Fibroblast of villous mesenchyme (primary cell): ENCODE results near the gene RUVBL2. TPM values are rescaled to one million over a fixed set of nuclear protein-coding genes. Genes with fewer than 3 reads are reported as not detected.
"Not testable (repeated sequence)": the region's sequence is repeated elsewhere in the genome, so short reads cannot be mapped to it uniquely, and the experiment has no call there.

Experiments
- DNase-seq: peaks from one replicate; pipeline ENCODE4 v3.0.0-alpha.2; 2010; ENCODE audit warnings: low read depth
- H3K4me3 ChIP-seq: 2 replicates; pipeline ENCODE4 v1.5.1; 2011; ENCODE audit warnings: low read depth, mild to moderate bottlenecking, low read length
- total RNA-seq: library from RNA; depleted of rRNA; stranded (reverse); fragments of >200 nt; gene quantifications from 2 replicates; pipeline ENCODE4 v1.2.3, GENCODE V29; 2012
- TF ChIP-seq, protein P1 (sequence below): IDR thresholded peaks from 2 replicates; pipeline ENCODE4 v1.5.1; 2012; ENCODE audit warnings: low read depth, mild to moderate bottlenecking, low read length; ENCODE audit not compliant: insufficient read depth

RUVBL2 gene
- total RNA-seq, 1 donor = 176 TPM

DNA sequence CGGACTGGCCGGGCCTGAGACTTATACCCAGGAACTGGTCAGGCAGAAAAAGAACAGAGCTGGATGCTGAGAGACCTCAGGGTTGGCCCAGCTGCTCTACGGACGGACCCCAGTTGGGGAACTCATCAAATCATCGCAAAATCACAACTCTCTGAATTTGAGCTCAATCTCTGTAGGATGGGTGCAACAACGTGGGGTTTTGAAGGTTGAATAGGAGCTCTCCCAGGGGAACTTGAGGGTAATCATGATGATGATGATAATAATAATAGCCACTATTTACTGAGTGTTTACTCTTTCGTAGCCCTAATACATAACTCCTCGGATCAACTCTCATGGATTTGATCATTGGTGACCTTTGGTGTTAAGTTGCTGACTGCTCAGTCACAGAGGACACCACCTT lies 36.6 kb downstream of the RUVBL2 start:
- DNase-seq, H3K4me3 ChIP-seq: not testable (repeated sequence)

DNA sequence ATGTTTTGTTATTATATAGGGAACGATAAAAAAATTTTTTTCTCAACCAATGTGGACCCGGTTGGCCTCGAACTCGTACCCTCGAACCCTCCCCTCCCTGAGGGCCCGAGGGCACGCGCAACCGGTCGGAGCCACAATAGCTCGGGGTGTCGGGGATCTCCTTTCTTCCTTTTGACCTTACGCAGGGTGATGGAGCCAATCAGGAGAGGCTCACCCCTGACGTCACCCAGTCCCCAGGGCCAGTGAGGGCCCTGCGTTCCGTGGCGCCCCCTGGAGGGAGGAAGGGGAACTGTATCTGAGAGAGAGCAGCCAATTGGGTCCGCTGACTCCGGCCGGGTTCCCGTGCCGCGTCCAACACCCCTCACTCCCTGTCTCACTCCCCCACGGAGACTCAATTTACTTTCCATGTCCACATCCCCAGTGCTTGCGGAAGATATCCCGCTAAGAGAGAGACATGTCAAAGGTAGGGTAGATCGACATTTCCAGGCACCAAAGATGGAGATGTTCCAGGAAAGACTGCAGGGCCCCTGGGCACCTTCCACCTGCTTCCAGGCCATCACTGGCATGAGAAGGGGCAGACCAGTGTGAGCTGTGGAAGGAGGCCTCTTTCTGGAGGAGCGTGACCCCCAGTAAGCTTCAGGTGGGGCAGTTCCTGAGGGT lies 38.1 kb downstream of the RUVBL2 start, which contains the start of gene CGB2:
Gene CGB2 (plus strand): TSS at position 249 of the 660 bp plus-strand sequence. CDS start 206 bp downstream, at position 455.
- TF ChIP-seq, protein P1, sequence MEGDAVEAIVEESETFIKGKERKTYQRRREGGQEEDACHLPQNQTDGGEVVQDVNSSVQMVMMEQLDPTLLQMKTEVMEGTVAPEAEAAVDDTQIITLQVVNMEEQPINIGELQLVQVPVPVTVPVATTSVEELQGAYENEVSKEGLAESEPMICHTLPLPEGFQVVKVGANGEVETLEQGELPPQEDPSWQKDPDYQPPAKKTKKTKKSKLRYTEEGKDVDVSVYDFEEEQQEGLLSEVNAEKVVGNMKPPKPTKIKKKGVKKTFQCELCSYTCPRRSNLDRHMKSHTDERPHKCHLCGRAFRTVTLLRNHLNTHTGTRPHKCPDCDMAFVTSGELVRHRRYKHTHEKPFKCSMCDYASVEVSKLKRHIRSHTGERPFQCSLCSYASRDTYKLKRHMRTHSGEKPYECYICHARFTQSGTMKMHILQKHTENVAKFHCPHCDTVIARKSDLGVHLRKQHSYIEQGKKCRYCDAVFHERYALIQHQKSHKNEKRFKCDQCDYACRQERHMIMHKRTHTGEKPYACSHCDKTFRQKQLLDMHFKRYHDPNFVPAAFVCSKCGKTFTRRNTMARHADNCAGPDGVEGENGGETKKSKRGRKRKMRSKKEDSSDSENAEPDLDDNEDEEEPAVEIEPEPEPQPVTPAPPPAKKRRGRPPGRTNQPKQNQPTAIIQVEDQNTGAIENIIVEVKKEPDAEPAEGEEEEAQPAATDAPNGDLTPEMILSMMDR = peak; percentile 34
- not testable (repeated sequence) for DNase-seq, H3K4me3 ChIP-seq

DNA sequence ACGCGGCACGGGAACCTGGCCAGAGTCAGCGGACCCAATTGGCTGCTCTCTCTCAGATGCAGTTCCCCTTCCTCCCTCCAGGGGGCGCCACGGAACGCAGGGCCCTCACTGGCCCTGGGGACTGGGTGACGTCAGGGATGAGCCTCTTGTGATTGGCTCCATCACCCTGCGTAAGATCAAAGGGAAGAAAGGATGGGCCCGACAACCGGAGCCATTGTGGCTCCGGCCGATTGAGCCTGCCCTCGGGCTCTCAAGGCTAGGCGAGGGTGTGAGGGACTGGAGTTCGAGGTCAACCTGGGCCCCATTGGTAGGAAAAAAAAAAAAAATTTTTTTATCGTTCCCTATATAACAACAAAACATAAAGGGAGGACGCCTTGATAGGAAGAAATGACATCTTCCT lies 43.1 kb downstream of the RUVBL2 start, which contains the start of gene CGB1:
Gene CGB1 (minus strand): TSS at position 81 of the 400 bp plus-strand sequence. CDS start 184 bp downstream, outside the sequence.
- TF ChIP-seq, protein P1 = peak; percentile 48
- not testable (repeated sequence) for DNase-seq

DNA sequence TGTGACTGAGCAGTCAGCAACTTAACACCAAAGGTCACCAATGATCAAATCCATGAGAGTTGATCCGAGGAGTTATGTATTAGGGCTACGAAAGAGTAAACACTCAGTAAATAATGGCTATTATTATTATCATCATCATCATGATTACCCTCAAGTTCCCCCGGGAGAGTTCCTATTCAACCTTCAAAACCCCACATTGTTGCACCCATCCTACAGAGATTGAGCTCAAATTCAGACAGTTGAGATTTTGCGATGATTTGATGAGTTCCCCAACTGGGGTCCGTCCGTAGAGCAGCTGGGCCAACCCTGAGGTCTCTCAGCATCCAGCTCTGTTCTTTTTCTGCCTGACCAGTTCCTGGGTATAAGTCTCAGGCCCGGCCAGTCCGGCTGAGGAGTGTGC lies 44.4 kb downstream of the RUVBL2 start:
- H3K4me3 ChIP-seq, DNase-seq: not testable (repeated sequence)

More for the DNA sequence above, 43.1 kb downstream of the RUVBL2 start, which contains the start of gene CGB1:
- not testable (repeated sequence) for H3K4me3 ChIP-seq

DNA sequence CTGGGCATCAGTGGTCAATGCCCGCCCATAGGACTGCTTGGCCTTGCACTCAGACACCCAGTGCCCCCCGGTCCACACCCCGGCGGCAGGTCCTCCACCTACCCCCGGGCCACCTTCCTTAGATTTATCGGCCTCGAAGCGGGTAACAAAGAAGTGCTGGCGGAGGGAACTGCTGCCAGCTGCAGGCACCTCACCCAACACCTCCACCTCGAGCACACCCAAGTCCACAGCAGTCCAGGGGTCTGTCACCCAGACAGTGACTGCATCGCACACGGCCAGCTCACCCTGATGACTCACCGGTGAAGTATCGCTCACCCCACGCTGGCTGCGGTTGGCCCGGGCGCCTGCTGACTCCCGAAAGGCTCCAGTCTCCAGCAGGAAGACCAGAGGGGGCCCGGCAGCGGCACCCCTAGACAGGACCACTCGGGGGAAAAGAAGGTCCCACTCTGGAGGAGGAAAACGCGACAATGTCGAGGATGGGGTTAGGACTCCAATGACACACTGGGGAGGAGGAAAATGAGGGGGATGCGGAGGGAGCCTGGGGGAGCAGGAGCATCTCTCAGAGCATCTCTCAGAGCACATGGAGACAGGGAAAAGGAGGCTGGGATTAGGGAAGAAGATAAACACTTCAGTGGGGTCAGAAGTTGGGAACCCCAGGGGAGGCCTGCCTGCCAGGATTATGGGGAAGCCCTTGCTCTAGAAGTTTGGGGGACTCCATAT lies 45.0 kb downstream of the RUVBL2 start:
- H3K4me3 ChIP-seq = not testable (repeated sequence)
- DNase-seq = peak; percentile 67

DNA sequence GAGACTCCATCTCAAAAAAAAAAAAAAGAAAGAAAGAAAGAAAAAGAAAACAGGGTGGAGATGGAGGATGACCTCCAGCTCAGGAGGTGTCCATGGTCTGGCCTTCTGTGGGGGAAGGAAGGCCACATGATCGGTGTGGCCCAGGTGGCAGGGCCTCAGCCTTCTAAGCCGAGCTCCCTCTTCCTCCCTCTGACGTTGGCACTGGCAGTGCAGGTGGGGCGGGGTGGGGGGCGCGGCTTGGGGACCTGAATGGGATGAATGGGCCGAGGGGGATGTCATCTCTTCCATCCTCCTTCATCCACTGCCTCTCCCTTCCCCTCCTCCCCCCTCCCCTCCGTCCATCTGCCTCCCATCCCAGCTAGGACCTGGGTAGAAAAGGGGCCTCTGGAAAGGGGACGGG lies 46.0 kb downstream of the RUVBL2 start:
- not testable (repeated sequence) for H3K4me3 ChIP-seq, DNase-seq

DNA sequence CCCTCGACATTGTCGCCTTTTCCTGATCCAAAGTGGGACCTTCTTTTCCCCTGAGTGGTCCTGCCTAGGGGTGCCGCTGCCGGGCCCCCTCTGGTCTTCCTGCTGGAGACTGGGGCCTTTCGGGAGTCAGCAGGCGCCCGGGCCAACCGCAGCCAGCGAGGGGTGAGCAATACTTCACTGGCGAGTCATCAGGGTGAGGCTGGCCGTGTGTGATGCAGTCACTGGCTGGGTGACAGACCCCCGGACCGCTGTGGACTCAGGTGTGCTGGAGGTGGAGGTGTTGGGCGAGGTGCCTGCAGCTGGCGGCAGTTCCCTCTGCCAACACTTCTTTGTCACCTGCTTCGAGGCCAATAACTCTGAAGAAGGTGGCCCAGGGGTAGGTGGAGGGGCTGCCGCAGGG lies 48.5 kb downstream of the RUVBL2 start:
- TF ChIP-seq, protein P1 = no peak
- no peak for DNase-seq
- no peak overlapping the region for H3K4me3 ChIP-seq

DNA sequence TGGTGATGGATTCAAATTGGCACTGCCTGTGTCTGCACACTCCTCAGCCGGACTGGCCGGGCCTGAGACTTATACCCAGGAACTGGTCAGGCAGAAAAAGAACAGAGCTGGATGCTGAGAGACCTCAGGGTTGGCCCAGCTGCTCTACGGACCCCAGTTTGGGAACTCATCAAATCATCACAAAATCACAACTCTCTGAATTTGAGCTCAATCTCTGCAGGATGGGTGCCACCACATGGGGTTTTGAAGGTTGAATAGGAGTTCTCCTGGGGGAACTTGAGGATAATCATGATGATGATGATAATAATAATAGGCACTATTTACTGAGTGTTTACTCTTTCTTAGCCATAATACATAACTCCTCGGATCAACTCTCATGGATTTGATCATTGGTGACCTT lies 49.0 kb downstream of the RUVBL2 start:
- H3K4me3 ChIP-seq, DNase-seq: not testable (repeated sequence)

DNA sequence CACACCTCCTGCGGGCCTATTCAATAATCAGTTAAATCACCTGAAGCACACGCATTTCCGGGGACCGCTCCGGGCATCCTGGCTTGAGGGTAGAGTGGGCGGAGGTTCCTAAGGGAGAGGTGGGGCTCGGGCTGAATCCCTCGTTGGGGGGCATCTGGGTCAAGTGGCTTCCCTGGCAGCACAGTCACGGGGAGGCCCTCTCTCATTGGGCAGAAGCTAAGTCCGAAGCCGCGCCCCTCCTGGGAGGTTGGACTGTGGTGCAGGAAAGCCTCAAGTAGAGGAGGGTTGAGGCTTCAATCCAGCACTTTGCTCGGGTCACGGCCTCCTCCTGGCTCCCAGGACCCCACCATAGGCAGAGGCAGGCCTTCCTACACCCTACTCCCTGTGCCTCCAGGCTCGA lies 49.9 kb downstream of the RUVBL2 start, which contains the start of gene CGB5:
Gene CGB5 (plus strand): TSS at position 301 of the 400 bp plus-strand sequence. CDS start 362 bp downstream, outside the sequence.
- not testable (repeated sequence) for H3K4me3 ChIP-seq, DNase-seq

DNA sequence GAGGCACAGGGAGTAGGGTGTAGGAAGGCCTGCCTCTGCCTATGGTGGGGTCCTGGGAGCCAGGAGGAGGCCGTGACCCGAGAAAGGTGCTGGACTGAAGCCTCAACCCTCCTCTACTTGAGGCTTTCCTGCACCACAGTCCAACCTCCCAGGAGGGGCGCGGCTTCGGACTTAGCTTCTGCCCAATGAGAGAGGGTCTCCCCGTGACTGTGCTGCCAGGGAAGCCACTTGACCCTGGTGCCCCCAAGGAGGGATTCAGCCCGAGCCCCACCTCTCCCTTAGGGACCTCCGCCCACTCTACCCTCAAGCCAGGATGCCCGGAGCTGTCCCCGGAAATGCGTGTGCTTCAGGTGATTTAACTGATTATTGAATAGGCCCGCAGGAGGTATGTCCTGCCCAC lies 55.3 kb downstream of the RUVBL2 start, which contains the start of gene CGB8:
Gene CGB8 (minus strand): TSS at position 101 of the 400 bp plus-strand sequence. CDS start 372 bp downstream, outside the sequence.
- DNase-seq, H3K4me3 ChIP-seq: not testable (repeated sequence)

DNA sequence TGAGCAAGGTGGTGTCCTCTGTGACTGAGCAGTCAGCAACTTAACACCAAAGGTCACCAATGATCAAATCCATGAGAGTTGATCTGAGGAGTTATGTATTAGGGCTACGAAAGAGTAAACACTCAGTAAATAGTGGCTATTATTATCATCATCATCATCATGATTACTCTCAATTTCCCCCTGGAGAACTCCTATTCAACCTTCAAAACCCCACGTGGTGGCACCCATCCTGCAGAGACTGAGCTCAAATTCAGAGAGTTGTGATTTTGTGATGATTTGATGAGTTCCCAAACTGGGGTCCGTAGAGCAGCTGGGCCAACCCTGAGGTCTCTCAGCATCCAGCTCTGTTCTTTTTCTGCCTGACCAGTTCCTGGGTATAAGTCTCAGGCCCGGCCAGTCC lies 56.1 kb downstream of the RUVBL2 start:
- not testable (repeated sequence) for H3K4me3 ChIP-seq, DNase-seq

DNA sequence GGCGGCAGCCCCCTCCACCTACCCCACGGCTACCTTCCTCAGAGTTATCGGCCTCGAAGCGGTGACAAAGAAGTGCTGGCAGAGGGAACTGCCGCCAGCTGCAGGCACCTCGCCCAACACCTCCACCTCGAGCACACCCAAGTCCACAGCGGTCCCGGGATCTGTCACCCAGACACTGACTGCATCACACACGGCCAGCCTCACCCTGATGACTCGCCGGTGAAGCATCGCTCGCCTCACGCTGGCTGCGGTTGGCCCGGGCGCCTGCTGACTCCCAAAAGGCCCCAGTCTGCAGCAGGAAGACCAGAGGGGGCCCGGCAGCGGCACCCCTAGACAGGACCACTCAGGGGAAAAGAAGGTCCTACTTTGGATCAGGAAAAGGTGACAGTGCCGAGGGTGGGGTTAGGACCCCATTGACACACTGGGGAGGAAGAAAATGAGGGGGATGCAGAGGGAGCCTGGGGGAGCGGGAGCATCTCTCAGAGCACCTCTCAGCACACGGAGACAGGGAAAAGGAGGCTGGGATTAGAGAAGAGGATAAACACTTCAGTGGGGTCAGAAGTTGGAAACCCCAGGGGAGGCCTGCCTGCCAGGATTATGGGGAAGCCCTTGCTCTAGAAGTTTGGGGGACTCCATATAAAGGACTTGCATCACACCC lies 56.8 kb downstream of the RUVBL2 start:
- not testable (repeated sequence) for H3K4me3 ChIP-seq
- peak; percentile 31 for DNase-seq
